Kidney (tissue), 14 donors: ENCODE data around the gene CTSS. TPM values are rescaled to one million over a fixed set of nuclear protein-coding genes. Genes with fewer than 3 reads are reported as not detected.

Source experiments
- DNase-seq, 5 donors: peaks; one replicate each; pipeline ENCODE4 v3.0.0-alpha.2; 2013 to 2020
- FAIRE-seq: peaks from 2 replicates; lab custom pipeline; 2012; peaks lifted over from hg19 to GRCh38; lab: Jason Lieb, UNC
- H3K27ac ChIP-seq, 2 donors: one replicate each; pipeline ENCODE4 v1.7.0; 2013; ENCODE audit warnings: low read depth in 2 of 2, low read length in 2 of 2, inconsistent platforms in 1 of 2
- H3K27me3 ChIP-seq: one replicate; pipeline ENCODE4 v1.7.1; 2013; ENCODE audit warnings: low read length, inconsistent platforms; ENCODE audit not compliant: control insufficient read depth, insufficient read depth
- H3K36me3 ChIP-seq, 3 donors: one replicate each; pipeline versions ENCODE4 v1.7.0 to v1.7.1; 2013; ENCODE audit warnings: low read length in 3 of 3, control low read depth in 1 of 3, inconsistent platforms in 1 of 3; ENCODE audit not compliant: insufficient read depth in 3 of 3, control insufficient read depth in 2 of 3
- H3K4me1 ChIP-seq, 3 donors: one replicate each; pipeline versions ENCODE4 v1.7.0 to v1.7.1; 2013; ENCODE audit warnings: low read length in 3 of 3, inconsistent platforms in 1 of 3, low read depth in 1 of 3; ENCODE audit not compliant: control insufficient read depth in 2 of 3, insufficient read depth in 2 of 3
- H3K4me3 ChIP-seq, 3 donors: one replicate each; pipeline versions ENCODE4 v1.7.0 to v1.8.1; 2013; ENCODE audit warnings: low read length in 3 of 3, control low read depth in 1 of 3, inconsistent platforms in 1 of 3
- H3K9ac ChIP-seq, 3 donors: one replicate each; pipeline versions ENCODE4 v1.7.0 to v1.7.1; 2013; ENCODE audit warnings: low read length in 3 of 3, control low read depth in 1 of 3, inconsistent platforms in 1 of 3
- H3K9me3 ChIP-seq, 3 donors: one replicate each; pipeline versions ENCODE4 v1.7.0 to v1.7.1; 2013; ENCODE audit warnings: low read length in 3 of 3, control low read depth in 1 of 3, inconsistent platforms in 1 of 3; ENCODE audit not compliant: control insufficient read depth in 2 of 3, insufficient read depth in 1 of 3
- intact Hi-C: fragments of 100-400 bp; cut with DNase I; formaldehyde crosslinking; loops from one replicate; pipeline ENCODE4 v1.11.1; 2022
- polyA plus RNA-seq: library from polyadenylated mRNA; stranded (reverse); fragments of 350-450 nt; fragmentation: Illumina TruSeq; extraction: RNeasy Lipid Tissue Mini Kit (QIAGEN cat#74804); gene quantifications from one replicate; pipeline ENCODE4 v1.2.3, GENCODE V29; 2014; ENCODE audit warnings: low read depth, low replicate concordance; ENCODE audit not compliant: insufficient read depth
- total RNA-seq: library from RNA; stranded (reverse); fragmentation: NEBNext Ultra II Directional; extraction: Animal tissue kit (Norgen Biotek cat#: 25700); gene quantifications from one replicate; pipeline ENCODE4 v1.2.1, GENCODE V29; 2021
- TF ChIP-seq, protein P1 (sequence below): IDR thresholded peaks from 3 replicates; pipeline ENCODE4 v1.5.1; 2012; ENCODE audit warnings: mild to moderate bottlenecking, moderate library complexity, borderline replicate concordance; ENCODE audit not compliant: insufficient read depth; ENCODE audit errors: extremely low read depth
- donor health status: control.
- donor health status: control.
- donor health status: control.
- donor health status: control.
- donor health status: control.
- donor health status: DM: yes; HTN: yes; CAD: no.
- donor health status: Normal renal cell carcinoma (clear cell type).

The CTSS gene
- total and polyA plus RNA-seq, 2 donors from 2014 or later = 5.3 to 109 TPM

DNA sequence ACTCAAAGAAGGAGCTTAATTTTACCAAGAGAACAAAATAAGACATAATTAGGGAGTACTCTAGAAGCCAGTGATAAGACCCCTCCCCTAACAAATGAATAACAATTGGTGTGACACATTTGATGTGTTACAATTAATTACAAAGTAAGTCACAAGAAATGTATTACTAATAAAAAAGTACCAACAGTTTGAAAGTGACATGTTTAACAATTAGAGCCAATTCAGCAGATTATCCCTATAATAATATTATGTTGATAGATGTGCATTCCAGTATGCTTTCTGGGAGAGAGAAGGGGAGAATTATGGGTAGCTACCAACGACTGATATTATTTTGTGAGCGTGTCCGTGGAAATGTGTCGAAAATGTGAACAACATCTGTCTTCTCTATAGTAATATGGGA, 23.4 kb upstream of the CTSS start:
- Histone ChIP-seq H3K27me3 (no peaks in the 10 kb centered on the region), H3K36me3 (no peaks in the 10 kb centered on the region), H3K4me1 (no peaks in the 10 kb centered on the region), H3K9me3 (no peaks in the 10 kb centered on the region), H3K27ac (no peak overlapping the region), H3K9ac (no peak overlapping the region), H3K4me3 (no peak overlapping the region)
- intact Hi-C loops = no loop called here
- DNase-seq = no peak
- no peak for FAIRE-seq
- TF ChIP-seq, protein P1, sequence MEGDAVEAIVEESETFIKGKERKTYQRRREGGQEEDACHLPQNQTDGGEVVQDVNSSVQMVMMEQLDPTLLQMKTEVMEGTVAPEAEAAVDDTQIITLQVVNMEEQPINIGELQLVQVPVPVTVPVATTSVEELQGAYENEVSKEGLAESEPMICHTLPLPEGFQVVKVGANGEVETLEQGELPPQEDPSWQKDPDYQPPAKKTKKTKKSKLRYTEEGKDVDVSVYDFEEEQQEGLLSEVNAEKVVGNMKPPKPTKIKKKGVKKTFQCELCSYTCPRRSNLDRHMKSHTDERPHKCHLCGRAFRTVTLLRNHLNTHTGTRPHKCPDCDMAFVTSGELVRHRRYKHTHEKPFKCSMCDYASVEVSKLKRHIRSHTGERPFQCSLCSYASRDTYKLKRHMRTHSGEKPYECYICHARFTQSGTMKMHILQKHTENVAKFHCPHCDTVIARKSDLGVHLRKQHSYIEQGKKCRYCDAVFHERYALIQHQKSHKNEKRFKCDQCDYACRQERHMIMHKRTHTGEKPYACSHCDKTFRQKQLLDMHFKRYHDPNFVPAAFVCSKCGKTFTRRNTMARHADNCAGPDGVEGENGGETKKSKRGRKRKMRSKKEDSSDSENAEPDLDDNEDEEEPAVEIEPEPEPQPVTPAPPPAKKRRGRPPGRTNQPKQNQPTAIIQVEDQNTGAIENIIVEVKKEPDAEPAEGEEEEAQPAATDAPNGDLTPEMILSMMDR = no peak

DNA sequence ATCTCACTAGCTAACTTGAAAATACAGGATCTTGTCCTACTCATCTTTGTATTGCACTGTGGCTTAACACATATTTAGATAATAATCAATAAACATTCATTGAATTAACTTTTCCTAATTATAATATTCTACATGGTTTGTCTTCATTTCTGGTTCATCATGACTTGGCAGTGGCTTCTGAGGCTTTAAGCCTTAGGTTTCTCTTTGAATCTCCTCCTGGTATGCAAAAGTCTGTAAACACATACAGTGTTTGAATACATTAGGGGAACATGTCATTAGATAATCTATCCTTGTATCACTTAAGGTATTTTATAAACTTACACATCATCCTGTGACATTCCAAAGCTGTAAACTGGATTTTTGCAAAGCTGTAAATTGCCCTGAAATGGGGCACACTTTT, 21.9 kb upstream of the CTSS start:
- DNase-seq = no peak
- Histone ChIP-seq H3K4me1 (no peaks in the 10 kb centered on the region), H3K9me3 (no peaks in the 10 kb centered on the region), H3K9ac (no peak overlapping the region), H3K4me3 (no peak overlapping the region), H3K27ac (no peak overlapping the region), H3K27me3 (no peaks in the 10 kb centered on the region), H3K36me3 (no peaks in the 10 kb centered on the region)
- intact Hi-C loops = no loop called here
- FAIRE-seq = no peak
- TF ChIP-seq, protein P1 = no peak

DNA sequence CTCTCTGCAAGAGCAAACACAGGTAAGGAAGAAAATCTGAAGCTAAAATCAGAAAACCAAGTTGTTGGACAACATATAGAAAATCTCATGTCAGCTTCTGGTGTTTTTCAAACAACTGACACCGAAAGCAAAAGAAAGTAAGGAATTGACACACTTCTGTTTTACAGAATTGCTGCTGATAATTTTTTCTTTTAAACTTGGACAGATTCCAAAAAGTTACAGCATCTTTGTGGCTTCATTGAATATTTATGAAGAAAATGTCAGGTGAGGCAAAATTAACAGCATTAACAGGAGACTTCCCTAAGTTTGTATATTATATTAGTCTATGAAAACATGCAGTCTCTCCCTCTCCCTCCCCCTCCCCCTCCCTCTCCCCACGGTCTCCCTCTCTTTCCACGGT, 14.9 kb upstream of the CTSS start:
- intact Hi-C loops = no loop called here
- no peaks in the 10 kb centered on the region for H3K36me3 ChIP-seq
- H3K27ac ChIP-seq = no peak overlapping the region
- H3K4me1 ChIP-seq = no peaks in the 10 kb centered on the region
- H3K9ac ChIP-seq = no peak overlapping the region
- no peaks in the 10 kb centered on the region for H3K9me3 ChIP-seq
- DNase-seq (no peak), FAIRE-seq (no peak)
- TF ChIP-seq, protein P1 = no peak
- no peaks in the 10 kb centered on the region for H3K27me3 ChIP-seq
- H3K4me3 ChIP-seq = no peak overlapping the region

DNA sequence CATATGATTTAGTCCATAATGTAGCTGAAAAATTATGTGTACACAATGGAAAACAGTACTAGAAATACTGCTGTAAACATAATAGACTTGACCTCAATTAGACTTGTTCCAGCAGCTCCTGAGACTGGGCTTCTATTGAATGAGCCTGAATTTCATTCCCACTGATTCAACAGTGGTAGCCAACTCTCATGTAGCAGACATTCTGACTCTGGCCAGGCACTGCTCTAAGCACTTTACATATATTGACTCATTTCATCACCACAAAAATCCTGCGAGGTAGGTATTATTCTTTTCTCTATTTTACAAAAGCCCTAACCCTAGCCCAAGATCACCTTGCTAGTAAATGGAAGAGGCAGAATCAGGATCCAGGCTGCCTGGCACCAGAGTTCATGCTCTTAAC, 12.8 kb upstream of the CTSS start:
- TF ChIP-seq, protein P1 = no peak
- no peak overlapping the region for H3K4me3 ChIP-seq
- no peaks in the 10 kb centered on the region for H3K4me1 ChIP-seq
- no peak for FAIRE-seq
- no peaks in the 10 kb centered on the region for H3K27me3 ChIP-seq
- no peak overlapping the region for H3K27ac ChIP-seq
- H3K36me3 ChIP-seq = no peaks in the 10 kb centered on the region
- no peaks in the 10 kb centered on the region for H3K9me3 ChIP-seq
- intact Hi-C loops = no loop called here
- H3K9ac ChIP-seq = no peak overlapping the region
- no peak for DNase-seq
